Stomach (tissue), 9 donors: ENCODE data around the gene SOX11. TPM values are rescaled to one million over a fixed set of nuclear protein-coding genes. Genes with fewer than 3 reads are reported as not detected.

Experiments used
- DNase-seq, 2 donors: peaks; one replicate each; pipeline versions ENCODE4 v3.0.0 to v3.0.0-alpha.2; 2013 to 2019
- H3K27ac ChIP-seq, 5 donors: fragments of 200-600 bp in 4 of 5; sonication (generic) in 4 of 5; one replicate each; pipeline ENCODE4 v1.5.1; 2013 to 2019; ENCODE audit warnings: mild to moderate bottlenecking in 1 of 5, moderate library complexity in 1 of 5
- H3K27me3 ChIP-seq, 3 donors: fragments of 200-600 bp; sonication (generic); one replicate each; pipeline ENCODE4 v1.5.1; 2017 to 2019; ENCODE audit warnings: mixed run types in 1 of 3
- H3K36me3 ChIP-seq, 4 donors: fragments of 200-600 bp; sonication (generic); 1 replicate in 3 of 4; 2 replicates in 1 of 4; pipeline ENCODE4 v1.5.1; 2016 to 2019
- H3K4me1 ChIP-seq, 4 donors: fragments of 200-600 bp; sonication (generic); one replicate each; pipeline ENCODE4 v1.5.1; 2016 to 2019
- H3K4me3 ChIP-seq, 4 donors: fragments of 200-600 bp; sonication (generic) in 3 of 4; one replicate each; pipeline ENCODE4 v1.5.1; 2016 to 2019; ENCODE audit warnings: mild to moderate bottlenecking in 1 of 4
- H3K9me3 ChIP-seq, 4 donors: fragments of 200-600 bp; sonication (generic); one replicate each; pipeline ENCODE4 v1.5.1; 2016 to 2019
- CTCF ChIP-seq, 7 experiments: fragments of 450-650 bp in 4 of 7; fragments of 200-600 bp in 3 of 7; sonication (generic) in 3 of 7; IDR thresholded peaks; one replicate each; pipeline ENCODE4 v1.5.1; 2016 to 2019; ENCODE audit warnings: antibody characterized with exemption in 7 of 7, control low read depth in 2 of 7, mild to moderate bottlenecking in 1 of 7
- EP300 ChIP-seq: sonication (generic); formaldehyde crosslinking; IDR thresholded peaks from one replicate; pipeline ENCODE4 v1.6.1; 2017; ENCODE audit warnings: antibody characterized with exemption
- POLR2A ChIP-seq, 4 donors: fragments of 450-650 bp; IDR thresholded peaks; one replicate each; pipeline ENCODE4 v1.6.1; 2016; ENCODE audit warnings: antibody characterized with exemption in 4 of 4, control low read depth in 2 of 4, mild to moderate bottlenecking in 1 of 4, moderate library complexity in 1 of 4
- POLR2AphosphoS5 ChIP-seq, 3 donors: sonication (generic); formaldehyde crosslinking; IDR thresholded peaks; one replicate each; pipeline ENCODE4 v1.6.1; 2016; ENCODE audit warnings: antibody characterized with exemption in 3 of 3
- WGBS, 5 donors: extraction: QIAGEN DNeasy Blood & Tissue Kit in 3 of 5; methylation state at CpG; one replicate each; pipeline versions ENCODE4 v1.1.5 to v1.1.7; 2013 to 2018; 5-methylcytosine and 5-hydroxymethylcytosine counted together
- intact Hi-C: fragments of 100-400 bp; cut with DNase I; formaldehyde crosslinking; loops from one replicate; pipeline ENCODE4 v1.15.1; 2023; ENCODE audit warnings: low total_unique reads
- polyA plus RNA-seq, 3 donors: library from polyadenylated mRNA; stranded (reverse); fragments of 200-250 nt; gene quantifications; one replicate each; pipeline ENCODE4 v1.2.3, GENCODE V29; 2013
- total RNA-seq, 5 donors: library from RNA; depleted of rRNA; stranded (reverse); fragments of >200 nt; gene quantifications; one replicate each; pipeline versions ENCODE4 v1.1.0 to v1.2.3, GENCODE V29; 2014 to 2016
- donor health status: healthy with polysubstance abuse.
- donor health status: Bipolar disorder and iron deficiency.
- donor health status: healthy.

SOX11 gene
- total and polyA plus RNA-seq, 8 donors: 0.06 to 3.7 (median 0.11) TPM; not detected in 4

- WGBS, 5 donors: 86 to 94% (median 87%) methylated on average over 5 of the region's 5 CpGs
- no peak for DNase-seq
- no peak overlapping the region for H3K27ac ChIP-seq
- no peaks in the 10 kb centered on the region for H3K36me3 ChIP-seq
- TF ChIP-seq EP300 (no peak), POLR2A (IDR thresholded peaks at IDR 0.05) (no peak), POLR2AphosphoS5 (IDR thresholded peaks at IDR 0.05) (no peak), CTCF (IDR thresholded peaks at IDR 0.05) (no peak)
- no peak overlapping the region for H3K4me3 ChIP-seq
- H3K4me1 ChIP-seq: peaks cover 17 to 21% (median 19%) of the 10 kb centered on the region in 4 donors
- H3K9me3 ChIP-seq: no peaks in the 10 kb centered on the region
- intact Hi-C loops: no loop called here
- peaks cover 10 to 84% (median 42%) of the 10 kb centered on the region in 3 donors for H3K27me3 ChIP-seq
Measured at GRCh38 chr2:5700551-5700950, 8.4 kb downstream of the SOX11 start.

GRCh38 chr2:5701266-5701665 lies 9.1 kb downstream of the SOX11 start:
- Histone ChIP-seq H3K4me1 (peaks cover 11 to 14% (median 13%) of the 10 kb centered on the region in 4 donors), H3K27ac (no peak overlapping the region), H3K9me3 (no peaks in the 10 kb centered on the region), H3K27me3 (peaks cover 4 to 81% (median 34%) of the 10 kb centered on the region in 3 donors), H3K36me3 (no peaks in the 10 kb centered on the region), H3K4me3 (no peak overlapping the region)
- WGBS, 5 donors: 81 to 93% (median 86%) methylated on average over 3 of the region's 3 CpGs
- DNase-seq: no peak
- intact Hi-C loops: no loop called here
- TF ChIP-seq POLR2A (IDR thresholded peaks at IDR 0.05): no peak
- TF ChIP-seq CTCF (IDR thresholded peaks at IDR 0.05): no peak
- TF ChIP-seq EP300: no peak
- TF ChIP-seq POLR2AphosphoS5 (IDR thresholded peaks at IDR 0.05): no peak

GRCh38 chr2:5703166-5703565 lies 11.0 kb downstream of the SOX11 start:
- intact Hi-C loops: no loop called here
- TF ChIP-seq POLR2AphosphoS5 (IDR thresholded peaks at IDR 0.05) (no peak), CTCF (IDR thresholded peaks at IDR 0.05) (no peak), EP300 (no peak), POLR2A (IDR thresholded peaks at IDR 0.05) (no peak)
- peaks cover 0 to 62% (median 15%) of the 10 kb centered on the region in 3 donors for H3K27me3 ChIP-seq
- no peaks in the 10 kb centered on the region for H3K36me3 ChIP-seq
- 92 to 100% (median 94%) methylated on average over 2 of the region's 2 CpGs for WGBS, 5 donors
- H3K4me3 ChIP-seq: no peak overlapping the region
- no peak overlapping the region for H3K27ac ChIP-seq
- DNase-seq: no peak
- no peaks in the 10 kb centered on the region for H3K4me1 ChIP-seq
- H3K9me3 ChIP-seq: no peaks in the 10 kb centered on the region

GRCh38 chr2:5705490-5705889 lies 13.3 kb downstream of the SOX11 start:
- no peak for TF ChIP-seq POLR2AphosphoS5 (IDR thresholded peaks at IDR 0.05)
- Histone ChIP-seq H3K36me3 (no peaks in the 10 kb centered on the region), H3K9me3 (no peaks in the 10 kb centered on the region), H3K27me3 (peaks cover 0 to 40% (median 14%) of the 10 kb centered on the region in 3 donors), H3K4me1 (no peaks in the 10 kb centered on the region), H3K27ac (no peak overlapping the region), H3K4me3 (no peak overlapping the region)
- intact Hi-C loops: no loop called here
- no peak for DNase-seq
- 90 to 95% (median 93%) methylated on average over 4 of the region's 4 CpGs for WGBS, 5 donors

GRCh38 chr2:5706717-5707455 lies 14.7 kb downstream of the SOX11 start:
- WGBS, 5 donors: 87 to 92% (median 89%) methylated on average over 47 to 56 of the region's 56 CpGs
- no peaks in the 10 kb centered on the region for H3K36me3 ChIP-seq
- no peak overlapping the region for H3K27ac ChIP-seq
- DNase-seq: no peak
- no peaks in the 10 kb centered on the region for H3K9me3 ChIP-seq
- TF ChIP-seq POLR2AphosphoS5 (IDR thresholded peaks at IDR 0.05) (no peak), POLR2A (IDR thresholded peaks at IDR 0.05) (no peak), CTCF (IDR thresholded peaks at IDR 0.05) (no peak), EP300 (no peak)
- no peak overlapping the region for H3K4me3 ChIP-seq
- peaks cover 0 to 29% (median 6%) of the 10 kb centered on the region in 3 donors for H3K27me3 ChIP-seq
- H3K4me1 ChIP-seq: no peaks in the 10 kb centered on the region
- intact Hi-C loops: no loop called here
